H9 (cell line): ENCODE measurements around the gene CHRNA10. TPM values are rescaled to one million over a fixed set of nuclear protein-coding genes. Genes with fewer than 3 reads are reported as not detected.

Source experiments
- DNase-seq: peaks from one replicate; pipeline ENCODE4 v3.0.0-alpha.2; 2017
- H2AFZ ChIP-seq: one replicate; pipeline ENCODE4 v1.6.1; 2013; ENCODE audit warnings: mild to moderate bottlenecking, low read length, control low read depth, moderate library complexity
- H2AK5ac ChIP-seq: 2 replicates; pipeline ENCODE4 v1.6.1; 2013; ENCODE audit warnings: low read length, control low read depth, mixed read lengths; ENCODE audit not compliant: insufficient read length
- H2BK120ac ChIP-seq: one replicate; pipeline ENCODE4 v1.6.1; 2013; ENCODE audit warnings: low read depth, mild to moderate bottlenecking, low read length, control low read depth, inconsistent platforms; ENCODE audit not compliant: poor library complexity, severe bottlenecking
- H2BK12ac ChIP-seq: 2 replicates; pipeline ENCODE4 v1.6.1; 2013; ENCODE audit warnings: low read length, control low read depth, mixed read lengths, low read depth; ENCODE audit not compliant: insufficient read length
- H2BK15ac ChIP-seq: 2 replicates; pipeline ENCODE4 v1.6.1; 2013; ENCODE audit warnings: low read depth, low read length, control low read depth
- H2BK20ac ChIP-seq: one replicate; pipeline ENCODE4 v1.6.1; 2013; ENCODE audit warnings: low read depth, mild to moderate bottlenecking, low read length, control low read depth, inconsistent platforms; ENCODE audit not compliant: poor library complexity, severe bottlenecking
- H2BK5ac ChIP-seq: 2 replicates; pipeline ENCODE4 v1.6.1; 2013; ENCODE audit warnings: low read length, control low read depth, mixed read lengths; ENCODE audit not compliant: insufficient read length
- H3K14ac ChIP-seq: 2 replicates; pipeline ENCODE4 v1.6.1; 2013; ENCODE audit warnings: low read length, control low read depth; ENCODE audit not compliant: insufficient read depth
- H3K18ac ChIP-seq: 2 replicates; pipeline ENCODE4 v1.6.1; 2013; ENCODE audit warnings: low read depth, mild to moderate bottlenecking, mixed read lengths, low read length, control low read depth; ENCODE audit not compliant: insufficient read length
- H3K23ac ChIP-seq: 2 replicates; pipeline ENCODE4 v1.6.1; 2013; ENCODE audit warnings: low read length, control low read depth, mixed read lengths, low read depth; ENCODE audit not compliant: insufficient read length
- H3K23me2 ChIP-seq: 2 replicates; pipeline ENCODE4 v1.6.1; 2013; ENCODE audit warnings: low read depth, mild to moderate bottlenecking, mixed read lengths, low read length, control low read depth; ENCODE audit not compliant: insufficient read length, poor library complexity, severe bottlenecking
- H3K27ac ChIP-seq: 2 replicates; pipeline ENCODE4 v1.5.1; 2013; ENCODE audit warnings: low read length, control low read depth, mixed read lengths, low read depth; ENCODE audit not compliant: insufficient read length
- H3K27me3 ChIP-seq: 2 replicates; pipeline ENCODE4 v1.6.1; 2013; ENCODE audit warnings: low read length, control low read depth, inconsistent platforms; ENCODE audit not compliant: insufficient read depth
- H3K4ac ChIP-seq: 2 replicates; pipeline ENCODE4 v1.6.1; 2013; ENCODE audit warnings: low read depth, mild to moderate bottlenecking, control low read depth, inconsistent platforms, low read length, moderate library complexity
- H3K4me1 ChIP-seq: 2 replicates; pipeline ENCODE4 v1.6.1; 2013; ENCODE audit warnings: low read length, control low read depth, inconsistent platforms; ENCODE audit not compliant: insufficient read depth
- H3K4me2 ChIP-seq: 2 replicates; pipeline ENCODE4 v1.6.1; 2013; ENCODE audit warnings: low read length, control low read depth, mixed read lengths; ENCODE audit not compliant: insufficient read length, insufficient read depth
- H3K56ac ChIP-seq: 2 replicates; pipeline ENCODE4 v1.6.1; 2013; ENCODE audit warnings: low read depth, mild to moderate bottlenecking, mixed read lengths, low read length, control low read depth; ENCODE audit not compliant: insufficient read length
- H3K79me1 ChIP-seq: 2 replicates; pipeline ENCODE4 v1.6.1; 2013; ENCODE audit warnings: low read depth, mild to moderate bottlenecking, moderate library complexity, low read length, control low read depth, inconsistent platforms; ENCODE audit not compliant: insufficient read depth, poor library complexity, severe bottlenecking
- H3K79me2 ChIP-seq: 2 replicates; pipeline ENCODE4 v1.6.1; 2013; ENCODE audit warnings: low read length, control low read depth, inconsistent platforms; ENCODE audit not compliant: insufficient read depth
- H3K9ac ChIP-seq: 2 replicates; pipeline ENCODE4 v1.6.1; 2013; ENCODE audit warnings: low read length, control low read depth, mixed read lengths; ENCODE audit not compliant: insufficient read length; ENCODE audit errors: extremely low read depth
- H3K9me3 ChIP-seq: one replicate; pipeline ENCODE4 v1.6.1; 2013; ENCODE audit warnings: low read depth, low read length, inconsistent platforms; ENCODE audit not compliant: control insufficient read depth
- H3T11ph ChIP-seq: one replicate; pipeline ENCODE4 v1.6.1; 2013; ENCODE audit warnings: mild to moderate bottlenecking, low read length, control low read depth, inconsistent platforms
- H4K20me1 ChIP-seq: one replicate; pipeline ENCODE4 v1.6.1; 2013; ENCODE audit not compliant: control insufficient read depth, insufficient read length, insufficient read depth
- H4K5ac ChIP-seq: 2 replicates; pipeline ENCODE4 v1.6.1; 2013; ENCODE audit warnings: low read depth, mild to moderate bottlenecking, mixed read lengths, low read length, control low read depth; ENCODE audit not compliant: insufficient read length
- H4K8ac ChIP-seq: replicated peaks from 2 replicates; pipeline ENCODE4 v1.6.1; 2013; ENCODE audit warnings: low read length, control low read depth, mixed read lengths, low read depth; ENCODE audit not compliant: insufficient read length
- H4K91ac ChIP-seq: 2 replicates; pipeline ENCODE4 v1.6.1; 2013; ENCODE audit warnings: low read depth, mild to moderate bottlenecking, moderate library complexity, mixed read lengths, low read length, control low read depth; ENCODE audit not compliant: insufficient read length
- H3K27ac Mint-ChIP-seq, 3 experiments: 2 replicates in 2 of 3; 3 replicates in 1 of 3; pipeline ENCODE4 v1.8.0; 2020 to 2021; ENCODE audit warnings: mixed read lengths in 3 of 3, mild to moderate bottlenecking in 1 of 3, moderate library complexity in 1 of 3
- H3K27me3 Mint-ChIP-seq: 2 replicates; pipeline ENCODE4 v1.8.0; 2021; ENCODE audit warnings: low read depth, mild to moderate bottlenecking, moderate library complexity, mixed read lengths
- H3K36me3 Mint-ChIP-seq, 3 experiments: 2 replicates in 2 of 3; 3 replicates in 1 of 3; pipeline ENCODE4 v1.8.0; 2020 to 2021; ENCODE audit warnings: low read depth in 3 of 3, mixed read lengths in 3 of 3; ENCODE audit not compliant: insufficient read depth in 1 of 3
- H3K4me1 Mint-ChIP-seq, 2 experiments: 2 replicates each; pipeline ENCODE4 v1.8.0; 2020; ENCODE audit warnings: mixed read lengths in 2 of 2
- H3K4me3 Mint-ChIP-seq, 2 experiments: 2 replicates in 1 of 2; 3 replicates in 1 of 2; pipeline ENCODE4 v1.8.0; 2020 to 2021; ENCODE audit warnings: mild to moderate bottlenecking in 2 of 2, mixed read lengths in 2 of 2, moderate library complexity in 1 of 2
- H3K9me3 Mint-ChIP-seq, 2 experiments: 2 replicates in 1 of 2; 3 replicates in 1 of 2; pipeline ENCODE4 v1.8.0; 2020; ENCODE audit warnings: mild to moderate bottlenecking in 2 of 2, mixed read lengths in 2 of 2, moderate library complexity in 1 of 2
- CTCF ChIP-seq: fragments of 200-600 bp; sonication (generic); conservative IDR thresholded peaks from 3 replicates; pipeline ENCODE4 v1.8.0; 2021; ENCODE audit warnings: antibody characterized with exemption, mild to moderate bottlenecking
- WGBS: extraction: QIAGEN DNeasy Blood & Tissue Kit; methylation state at CpG from one replicate; pipeline ENCODE4 v1.1.7; 2013; ENCODE audit warnings: missing lambda C conversion rate, low lambda C conversion rate, mixed read lengths; ENCODE audit not compliant: insufficient read length; ENCODE audit errors: extremely low coverage; 5-methylcytosine and 5-hydroxymethylcytosine counted together
- total RNA-seq: library from RNA; stranded (reverse); gene quantifications from 2 replicates; pipeline ENCODE4 v1.2.1, GENCODE V29; 2021

The CHRNA10 gene
- total RNA-seq, 1 experiment from 2014 or later, result 2.4 TPM

- H2BK12ac ChIP-seq, result no peak overlapping the region
- H3K9me3 Mint-ChIP-seq, result no peaks in the 10 kb centered on the region
Measured at GRCh38 chr11:3669128-3669527, 2.1 kb downstream of the CHRNA10 start.

More at GRCh38 chr11:3669128-3669527, 2.1 kb downstream of the CHRNA10 start:
- Histone ChIP-seq H3T11ph (no peak overlapping the region), H4K20me1 (no peaks in the 10 kb centered on the region), H2AK5ac (no peak overlapping the region), H4K5ac (no peak overlapping the region), H3K9ac (no peak overlapping the region), H3K4me1 (no peaks in the 10 kb centered on the region), H3K4ac (no peak overlapping the region), H3K23ac (no peak overlapping the region), H2BK120ac (no peak overlapping the region), H3K79me2 (no peaks in the 10 kb centered on the region), H3K18ac (no peak overlapping the region), H4K91ac (no peak overlapping the region), H3K27me3 (no peaks in the 10 kb centered on the region), H2AFZ (no peak overlapping the region), H3K9me3 (no peaks in the 10 kb centered on the region), H3K56ac (no peak overlapping the region), H2BK5ac (no peak overlapping the region), H3K4me2 (no peak overlapping the region), H4K8ac (no peak overlapping the region), H2BK15ac (no peak overlapping the region), H3K14ac (no peak overlapping the region), H3K23me2 (no peaks in the 10 kb centered on the region), H2BK20ac (no peak overlapping the region), H3K79me1 (no peaks in the 10 kb centered on the region), H3K27ac (no peak overlapping the region)
- H3K27ac Mint-ChIP-seq, result no peak overlapping the region
- peaks cover 4 to 57% (median 6%) of the 10 kb centered on the region in 3 experiments for H3K36me3 Mint-ChIP-seq
- WGBS, result no CpG with 5 or more reads among the region's 7 CpGs
- peaks cover 0 to 9% of the 10 kb centered on the region in 2 experiments; a peak in 2 of 4 replicates for H3K4me1 Mint-ChIP-seq
- TF ChIP-seq CTCF, result no peak
- no peak overlapping the region for H3K4me3 Mint-ChIP-seq
- DNase-seq, result no peak
- H3K27me3 Mint-ChIP-seq, result no peaks in the 10 kb centered on the region
